Activated CD8-positive, alpha-beta memory T cell treated with anti-CD3 and anti-CD28 coated beads for 1 hour (primary cell): ENCODE measurements around the gene DUSP22.
"Not testable (repeated sequence)": the region's sequence is repeated elsewhere in the genome, so short reads cannot be mapped to it uniquely, and the experiment has no call there.

ENCODE experiments used
- DNase-seq, 2 donors: peaks; one replicate each; pipeline ENCODE4 v3.0.0-alpha.2; 2020; ENCODE audit warnings: low read depth in 1 of 2; ENCODE audit errors: extremely low read depth in 1 of 2

DUSP22 gene

DNA sequence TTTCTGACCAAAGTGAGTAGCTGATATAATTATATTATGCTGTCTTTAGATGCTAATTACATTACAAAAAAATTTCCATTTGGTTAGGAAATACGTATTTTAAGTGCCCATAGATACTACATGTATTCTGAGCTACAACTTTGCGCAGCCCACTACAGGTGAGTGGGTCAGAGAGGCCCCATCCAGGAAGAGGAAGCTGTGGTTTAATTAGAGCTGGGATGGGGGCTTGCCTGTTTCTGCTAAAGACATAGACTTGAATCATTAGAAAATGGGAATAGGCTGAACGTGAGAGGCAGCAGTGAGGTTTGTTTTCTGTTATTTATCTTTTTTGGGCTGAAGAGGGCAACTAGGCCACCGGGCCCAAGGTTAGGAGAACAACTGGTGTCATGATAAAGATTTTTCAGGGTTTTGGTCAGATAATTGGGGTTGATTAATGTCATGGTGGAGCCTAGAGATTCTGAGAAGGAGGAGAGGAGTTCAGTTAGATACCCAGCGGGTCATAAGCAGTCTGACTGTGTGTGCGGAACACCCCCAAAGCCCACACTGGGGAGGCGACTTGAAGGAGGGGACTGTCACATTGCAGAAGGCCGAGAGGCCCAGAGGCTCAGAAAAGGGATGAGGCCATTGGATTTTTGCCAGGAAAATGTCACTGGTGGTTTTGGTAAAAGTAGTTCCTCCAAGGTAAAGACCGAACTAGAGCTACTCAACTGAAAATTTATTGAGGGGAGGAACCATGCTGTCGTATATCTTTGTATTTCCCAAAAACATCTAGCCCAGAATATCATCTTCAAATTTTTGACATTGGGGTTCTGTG lies 84.7 kb downstream of the DUSP22 start:
- no peak for DNase-seq

DNA sequence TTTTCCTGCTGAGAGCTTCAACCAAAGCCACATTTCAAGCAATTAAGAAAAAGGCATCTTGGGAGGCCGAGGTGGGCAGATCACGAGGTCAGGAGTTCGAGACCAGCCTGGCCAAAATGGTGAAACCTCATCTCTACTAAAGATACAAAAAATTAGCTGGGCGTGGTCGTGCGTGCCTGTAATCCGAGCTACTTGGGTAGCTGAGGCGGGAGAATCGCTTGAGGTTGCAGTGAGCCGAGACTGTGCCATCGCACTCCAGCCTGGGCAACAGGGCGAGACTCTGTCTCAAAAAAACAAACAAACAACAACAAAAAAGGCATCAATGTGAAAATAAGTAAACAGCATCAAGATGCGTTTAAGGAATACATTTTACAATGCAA lies 85.3 kb downstream of the DUSP22 start:
- DNase-seq = not testable (repeated sequence)

DNA sequence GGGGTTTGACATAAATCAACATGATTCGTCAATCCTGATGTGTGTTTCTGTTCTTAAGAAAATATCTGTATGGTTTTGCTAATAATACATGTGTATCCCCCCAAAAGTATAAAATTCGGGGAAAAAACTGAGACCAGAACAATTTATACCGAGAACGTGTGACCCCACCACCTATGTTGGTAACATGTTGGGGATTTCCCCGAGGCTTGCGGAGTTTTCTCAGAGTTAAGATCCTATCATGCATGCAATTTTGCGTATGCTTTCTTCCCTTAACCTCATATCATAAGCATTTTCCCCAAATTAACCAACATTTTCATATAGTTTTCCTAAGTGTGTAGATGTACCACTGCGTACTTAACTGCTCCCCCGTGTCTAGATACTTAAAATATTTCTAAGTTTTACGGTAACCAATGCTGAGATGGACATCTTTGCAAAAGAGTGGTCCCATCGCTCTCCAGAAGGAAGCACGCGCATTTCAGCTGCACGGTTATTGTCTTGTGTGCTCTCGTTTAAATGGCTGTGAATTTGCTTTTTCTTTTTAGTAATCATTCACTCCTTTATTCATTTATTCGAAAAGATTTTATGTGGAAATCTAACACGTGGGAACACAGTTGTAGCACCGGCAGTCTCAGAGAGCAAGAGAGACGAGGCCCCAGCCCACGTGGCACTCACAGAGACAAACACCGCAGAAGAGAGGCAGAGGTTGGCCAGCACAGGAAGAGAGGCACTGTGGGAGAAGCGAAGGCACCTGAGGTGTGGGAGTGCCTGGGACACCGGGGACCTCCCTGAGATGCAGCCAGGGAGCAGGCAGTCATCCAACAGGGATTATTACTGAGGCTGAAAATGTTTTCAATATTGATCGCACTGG lies 86.0 kb downstream of the DUSP22 start:
- no peak for DNase-seq

DNA sequence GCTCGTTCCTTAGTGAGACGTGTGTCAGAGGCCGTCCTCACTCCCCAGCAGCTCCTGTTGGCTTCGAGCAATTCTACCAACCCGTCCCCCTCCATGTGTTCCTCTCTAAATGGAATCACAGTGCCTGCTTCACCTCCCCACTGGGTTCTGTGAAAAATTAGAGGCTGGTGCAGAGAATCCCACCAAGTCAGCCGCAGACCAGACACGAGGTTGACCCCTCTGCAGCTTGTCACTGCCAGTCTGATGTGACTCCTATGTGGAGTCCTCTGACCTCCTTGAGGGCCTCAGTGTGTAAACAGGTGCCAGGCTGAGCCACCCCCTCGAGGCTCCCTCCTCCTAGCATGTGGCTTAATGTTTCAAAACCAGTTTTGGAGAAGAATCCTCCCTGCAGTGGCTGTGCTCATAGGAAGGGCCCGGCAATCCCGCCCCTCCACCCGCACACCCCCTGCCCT lies 86.7 kb downstream of the DUSP22 start:
- no peak for DNase-seq

DNA sequence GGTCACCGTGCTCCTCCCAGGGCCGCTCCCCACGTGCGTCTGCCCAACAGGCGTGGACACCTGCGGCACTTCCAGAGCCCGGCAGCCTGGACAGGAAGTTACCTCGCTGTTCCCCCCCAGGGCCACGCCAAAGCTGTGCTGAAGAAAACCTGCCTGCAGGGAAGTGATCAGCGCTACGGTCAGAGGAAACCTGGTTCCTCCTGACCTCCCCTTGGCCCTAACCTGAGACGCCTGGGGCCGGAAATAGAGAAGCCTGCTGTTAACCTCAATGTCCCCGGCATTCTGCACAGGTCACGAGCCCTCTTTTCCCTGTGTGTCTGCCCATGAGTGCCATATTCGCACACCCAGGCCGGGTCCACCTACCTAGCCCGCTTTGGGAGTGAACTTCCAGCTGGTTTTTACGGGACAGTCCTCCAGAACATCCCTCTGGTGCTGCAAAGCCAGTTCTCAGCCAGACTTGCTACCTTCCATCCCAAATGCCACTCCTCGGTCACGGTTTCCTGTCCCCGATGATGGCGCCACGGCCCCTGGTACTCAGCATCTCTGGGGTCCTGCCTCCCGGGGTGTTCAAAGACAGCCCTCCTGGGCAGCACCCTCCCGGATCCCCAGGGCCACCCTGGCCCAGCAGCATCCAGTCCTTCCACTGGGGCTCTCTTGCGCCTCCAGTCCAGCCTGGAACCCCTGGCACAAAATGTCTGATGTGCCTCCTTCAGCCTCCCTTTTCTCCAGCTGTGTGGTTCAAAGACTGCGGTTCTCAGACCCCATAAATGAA lies 87.3 kb downstream of the DUSP22 start:
- DNase-seq = no peak

DNA sequence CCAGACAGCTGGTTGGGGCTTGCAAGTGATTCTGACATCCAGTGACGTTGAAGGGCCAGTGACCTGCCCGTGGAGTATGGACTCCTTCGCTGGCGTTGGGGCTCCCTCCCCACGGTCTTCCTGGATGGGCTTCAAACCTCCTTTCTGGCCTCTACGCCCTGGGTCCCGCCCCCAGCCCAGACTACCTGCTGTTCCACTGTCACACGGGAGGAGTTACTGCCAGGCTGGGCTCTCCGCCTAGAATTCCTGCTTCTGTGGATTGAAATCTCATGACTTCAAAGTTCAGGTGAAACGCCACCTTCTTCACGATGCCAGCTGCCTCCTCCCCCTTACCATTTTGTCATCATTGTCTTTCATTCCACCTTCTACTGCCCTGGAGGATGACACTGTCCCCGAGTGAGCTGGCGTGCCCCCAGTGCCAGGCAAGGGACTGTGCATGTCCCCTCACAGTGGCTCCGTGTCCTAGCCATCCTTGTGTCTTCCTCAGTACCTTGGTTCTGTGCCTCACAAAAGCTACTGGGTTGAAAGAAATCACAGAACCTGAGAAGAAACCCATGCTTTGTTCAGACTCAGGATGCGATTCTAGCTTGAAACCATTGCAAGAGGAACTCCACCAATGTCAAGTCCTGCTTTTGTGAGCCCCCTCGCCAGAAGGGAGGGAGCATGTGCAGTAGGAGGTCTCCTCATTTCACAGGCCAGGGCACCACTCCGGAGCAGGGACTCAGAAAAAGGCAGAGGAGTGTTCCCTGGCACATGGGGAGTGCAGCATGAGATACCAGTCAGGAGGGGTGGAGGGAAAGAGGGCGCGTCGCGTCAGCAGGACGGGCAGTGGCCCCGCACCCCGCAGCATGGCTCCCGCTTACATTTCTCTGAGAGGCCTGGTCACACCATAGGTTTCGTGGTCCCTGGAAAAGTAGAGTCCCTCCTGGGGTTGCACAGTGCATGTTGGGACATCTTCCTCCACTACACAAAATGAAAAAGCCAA lies 88.2 kb downstream of the DUSP22 start:
- DNase-seq = no peak

DNA sequence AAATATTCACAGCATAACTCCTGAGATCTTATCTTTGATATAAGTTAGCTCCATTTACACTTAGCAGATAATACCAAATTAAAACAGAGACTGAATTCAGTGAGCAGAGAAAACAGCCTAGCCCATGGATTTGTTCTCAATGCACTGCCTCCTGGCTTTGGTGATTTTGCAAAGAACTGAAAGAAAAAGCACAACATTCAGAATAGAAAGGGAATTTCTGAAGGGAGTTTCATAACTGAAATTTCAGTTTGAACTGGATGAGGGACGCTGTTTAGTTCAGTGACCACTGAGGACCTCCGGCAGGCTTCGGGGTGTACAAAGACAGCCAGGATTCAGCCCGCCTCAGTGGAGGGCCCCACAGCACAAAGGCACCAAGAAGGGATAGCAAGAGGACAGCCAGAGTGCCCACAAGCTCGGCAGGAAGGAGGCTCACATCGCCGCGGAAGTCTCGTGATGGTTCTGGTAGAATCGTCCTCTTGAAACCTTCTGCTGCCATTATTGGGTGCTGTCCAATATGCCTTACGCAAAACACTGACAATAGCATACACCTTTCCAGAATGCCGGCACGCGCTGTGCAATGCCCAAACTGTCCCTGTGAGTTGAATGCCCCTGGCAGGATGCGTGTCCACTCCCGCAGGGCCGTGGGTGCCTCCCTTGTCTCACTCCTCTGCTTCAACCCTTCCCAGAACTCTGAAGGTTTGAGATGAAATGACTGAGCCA lies 89.6 kb downstream of the DUSP22 start:
- no peak for DNase-seq

DNA sequence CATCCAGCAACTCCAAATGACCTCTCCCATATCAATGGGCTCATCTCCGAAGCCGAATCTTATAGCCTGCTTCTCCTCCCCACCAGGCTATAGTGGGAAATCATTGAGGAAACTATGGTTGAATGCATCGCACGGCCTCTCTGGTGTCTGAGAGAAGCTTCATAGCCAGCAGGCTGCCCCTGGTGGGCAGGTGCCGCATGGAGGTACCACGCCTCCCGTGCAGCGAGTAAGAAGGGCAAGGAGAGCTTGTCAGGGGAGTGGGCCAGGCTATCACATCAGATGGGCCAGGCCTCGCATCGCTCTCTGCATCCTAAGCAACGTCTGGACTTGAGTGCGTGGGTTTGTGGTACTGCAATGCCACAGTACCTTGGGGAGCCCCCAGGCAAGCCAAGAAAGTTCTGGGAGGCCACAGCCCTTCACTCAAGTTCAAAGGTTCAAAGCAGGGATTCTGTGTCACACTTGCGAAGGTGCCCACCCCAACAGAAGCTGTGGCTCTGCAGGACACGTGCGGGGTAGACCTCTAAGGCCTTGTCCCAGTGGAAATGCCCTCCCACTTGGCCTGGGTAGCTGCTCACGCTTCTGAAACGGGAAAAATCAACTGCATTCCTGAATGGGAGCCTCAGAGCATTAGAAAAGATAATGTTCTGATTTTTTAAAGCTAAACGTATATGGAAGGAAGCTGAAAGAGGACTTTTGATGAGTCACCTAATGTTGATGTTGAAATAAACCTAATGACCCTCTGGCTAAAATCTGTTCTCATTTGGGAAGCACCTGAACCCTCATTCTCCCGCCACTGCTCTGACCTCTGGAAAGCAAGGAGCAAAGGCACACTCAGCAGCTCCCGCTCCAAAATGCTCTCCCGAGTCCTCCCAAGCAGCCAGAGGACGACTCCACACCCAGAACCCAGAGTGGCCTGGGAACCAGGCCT lies 90.9 kb downstream of the DUSP22 start:
- DNase-seq = no peak

DNA sequence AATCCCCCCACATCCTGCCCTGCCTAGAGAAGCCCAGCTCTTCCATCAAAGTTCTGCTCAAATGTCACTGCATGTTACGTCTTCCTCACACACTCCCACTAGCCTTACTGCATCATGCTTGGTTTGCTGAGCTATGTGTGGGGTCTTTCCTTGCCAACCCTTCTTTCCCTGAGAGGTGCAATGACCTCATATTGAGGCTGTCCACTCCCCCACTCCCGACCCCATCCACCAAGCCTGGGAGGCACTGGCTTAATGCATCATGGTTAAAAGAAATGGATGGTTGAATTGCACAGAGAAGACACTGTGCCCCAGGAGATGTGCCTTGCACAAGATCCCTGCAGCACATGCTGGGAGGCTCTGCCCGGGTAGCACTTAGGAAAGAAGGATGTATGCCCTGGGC lies 91.6 kb downstream of the DUSP22 start:
- no peak for DNase-seq

DNA sequence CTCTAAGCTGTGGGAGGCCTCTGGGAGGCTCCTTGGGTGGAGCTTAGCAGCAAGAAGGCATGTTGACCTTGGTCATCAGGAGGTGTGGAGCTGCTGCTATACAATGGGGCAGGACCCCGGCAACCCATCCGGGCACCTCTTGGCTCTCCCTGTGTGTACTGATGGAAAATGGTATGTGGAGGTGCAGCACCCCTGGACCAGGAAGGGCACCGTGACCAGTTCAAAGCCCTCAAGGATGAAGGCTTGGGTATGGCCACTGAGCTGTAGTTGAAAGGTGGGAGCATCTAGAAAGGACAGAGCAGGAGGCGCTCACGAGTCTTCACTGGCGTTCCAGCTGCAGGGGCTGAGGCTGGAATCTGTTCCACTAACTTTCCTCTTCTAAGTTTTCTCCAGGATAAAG lies 92.6 kb downstream of the DUSP22 start:
- no peak for DNase-seq

DNA sequence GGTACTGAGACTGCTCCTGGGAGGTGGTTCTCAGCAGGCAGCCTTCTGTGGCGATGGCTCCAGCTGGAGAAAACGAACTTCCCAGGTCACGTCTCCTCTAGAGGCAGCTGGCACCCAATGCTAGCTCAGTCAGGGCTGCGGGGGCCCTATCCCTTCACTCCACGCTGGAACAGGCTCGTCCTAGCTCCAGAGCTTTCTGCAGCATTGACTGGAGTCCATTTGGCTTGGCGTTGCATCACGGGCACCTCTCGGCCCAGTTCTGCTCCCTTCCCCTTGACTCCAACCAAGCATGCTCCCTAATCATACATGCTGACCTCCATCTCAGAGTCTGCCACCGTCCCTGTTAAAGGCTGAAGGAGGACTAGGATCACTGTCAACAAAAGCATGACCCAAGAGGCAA lies 93.3 kb downstream of the DUSP22 start:
- DNase-seq = no peak

DNA sequence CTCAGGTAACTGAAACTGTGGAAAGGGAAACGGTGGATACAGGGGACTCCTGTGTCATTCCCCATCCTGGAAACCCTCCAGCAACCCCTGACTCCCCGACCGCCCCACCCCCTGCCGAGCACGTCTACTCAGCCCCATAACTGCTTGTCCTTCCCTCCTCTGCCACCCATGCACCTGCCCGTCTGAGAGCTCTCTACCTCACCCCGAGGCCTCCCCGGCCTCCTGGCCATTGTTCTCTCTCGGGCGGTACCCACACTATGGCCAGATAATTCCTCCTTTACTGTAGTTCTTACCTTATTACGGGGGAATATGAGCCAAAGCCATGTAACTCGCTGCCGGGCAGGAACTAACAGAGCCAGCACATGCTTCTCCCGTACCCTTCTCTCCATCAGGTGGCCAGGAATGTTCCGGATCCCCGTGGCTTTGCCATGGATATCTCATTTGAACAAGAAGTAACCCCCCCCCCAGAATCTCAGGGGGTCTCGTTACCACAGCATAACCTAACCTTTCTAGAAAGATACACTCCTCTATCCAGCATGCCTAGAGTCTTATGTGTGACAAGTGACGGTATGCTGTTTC lies 94.5 kb downstream of the DUSP22 start:
- DNase-seq = no peak

DNA sequence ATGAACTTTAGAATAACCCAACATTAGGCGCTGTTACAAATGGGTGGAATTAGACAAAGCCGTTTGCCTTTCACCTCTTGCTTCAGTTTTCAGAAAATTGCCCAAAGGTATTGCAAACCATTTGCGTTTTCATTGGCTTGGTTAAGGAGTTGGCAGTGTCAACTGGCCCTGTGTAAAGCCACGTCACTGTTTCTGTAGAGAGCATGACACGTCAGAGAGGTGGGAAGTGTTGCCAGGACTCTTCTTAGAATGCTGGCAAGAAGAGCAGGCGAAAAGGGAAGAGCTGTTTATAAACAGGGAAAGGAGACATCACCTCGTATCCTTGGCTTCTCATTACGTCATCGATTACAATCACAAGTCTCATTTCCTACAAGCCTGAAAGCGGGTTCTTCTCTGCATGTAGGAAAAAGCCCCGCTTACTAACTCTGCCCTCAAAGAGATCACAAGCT lies 95.0 kb downstream of the DUSP22 start:
- DNase-seq = no peak

DNA sequence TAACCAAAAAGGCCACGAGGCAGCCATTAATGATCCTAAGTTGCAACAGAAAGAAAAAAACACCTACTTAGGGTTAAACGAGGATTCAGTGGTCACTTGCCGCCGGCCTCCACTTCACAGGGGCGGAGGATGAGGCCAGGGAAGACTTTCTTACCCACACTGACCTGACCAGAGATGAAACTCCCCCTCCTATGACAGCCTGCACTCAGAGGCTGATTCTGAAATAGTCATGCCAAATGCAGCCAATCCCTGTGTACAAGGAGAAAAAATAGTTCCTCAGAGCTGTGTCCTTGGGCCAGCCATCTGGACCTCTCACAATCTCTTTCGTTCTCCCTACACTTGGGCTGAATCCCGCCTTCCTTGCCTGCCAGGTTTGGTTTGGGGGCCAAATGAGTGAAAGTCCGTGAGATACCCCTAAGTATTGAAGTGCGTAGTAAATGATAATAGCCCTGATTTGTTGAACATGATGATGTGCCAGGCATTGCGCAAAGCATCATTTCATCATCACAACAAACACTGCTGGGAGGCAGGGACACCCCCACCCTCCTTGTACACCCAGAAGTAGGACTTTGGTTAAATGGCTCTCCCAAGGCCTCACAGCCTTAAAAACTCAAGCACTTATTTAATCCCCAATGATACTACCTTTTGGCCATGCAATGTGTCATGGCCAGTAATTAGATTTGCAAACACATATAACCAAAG lies 96.1 kb downstream of the DUSP22 start:
- no peak for DNase-seq

DNA sequence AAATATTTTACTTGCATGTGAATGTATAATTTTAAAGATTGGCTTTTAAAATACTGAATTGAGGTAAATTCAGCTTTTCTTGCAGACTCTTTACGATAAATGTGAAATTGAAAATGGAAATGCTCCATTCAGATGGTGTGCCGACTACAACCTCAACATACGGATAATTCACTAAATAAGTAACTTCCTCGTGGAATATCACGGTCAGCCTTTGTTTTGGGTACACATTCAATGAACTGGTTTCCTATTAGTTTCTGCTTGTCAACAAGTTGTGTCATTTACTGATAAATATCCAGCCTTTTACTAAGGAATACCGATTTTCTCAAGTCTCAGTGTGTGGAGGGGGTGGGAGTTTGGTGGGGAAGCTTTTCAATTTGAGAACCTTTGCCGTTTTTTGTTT lies 96.9 kb downstream of the DUSP22 start:
- no peak for DNase-seq

DNA sequence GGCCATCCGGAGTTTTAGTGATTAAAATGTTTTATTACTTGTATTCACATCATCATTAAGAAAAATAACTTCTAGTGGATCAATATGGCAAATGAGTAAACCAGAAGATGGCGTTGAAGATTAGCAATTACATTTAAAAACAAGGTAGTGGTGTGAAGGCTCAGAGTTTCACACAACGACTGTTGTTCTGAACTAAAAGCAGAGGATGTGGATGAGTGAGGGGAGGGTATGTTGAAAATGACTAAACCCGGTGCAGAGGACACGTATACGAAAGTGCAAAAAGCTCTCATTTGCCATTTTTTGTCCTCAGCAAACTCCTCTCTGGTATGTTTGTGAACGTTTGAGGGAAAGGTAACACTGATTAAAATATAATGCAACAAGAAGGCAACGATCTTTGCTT lies 97.3 kb downstream of the DUSP22 start:
- no peak for DNase-seq

DNA sequence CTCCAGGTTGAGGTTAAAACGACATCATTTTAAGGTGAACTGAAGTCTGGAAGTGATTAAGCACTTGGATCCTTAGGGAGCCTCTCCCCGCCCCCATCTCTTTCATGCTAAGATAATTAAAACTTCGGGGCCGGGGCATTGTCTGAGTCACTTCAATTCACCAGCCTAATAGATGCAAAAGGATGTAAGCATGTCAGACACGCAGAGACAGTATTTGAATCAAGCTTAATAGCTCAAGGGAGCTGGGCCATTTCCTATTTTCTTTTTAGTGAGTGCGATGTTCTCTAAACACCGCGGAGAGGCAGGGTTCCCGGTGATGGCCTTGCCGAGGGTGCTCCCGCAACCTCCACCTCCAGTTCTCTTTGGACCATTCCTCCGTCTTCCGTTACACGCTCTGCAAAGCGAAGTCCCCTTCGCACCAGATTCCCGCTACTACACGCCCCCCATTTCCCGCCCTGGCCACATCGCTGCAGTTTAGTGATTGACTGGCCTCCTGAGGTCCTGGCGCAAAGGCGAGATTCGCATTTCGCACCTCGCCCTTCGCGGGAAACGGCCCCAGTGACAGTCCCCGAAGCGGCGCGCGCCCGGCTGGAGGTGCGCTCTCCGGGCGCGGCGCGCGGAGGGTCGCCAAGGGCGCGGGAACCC lies 98.7 kb downstream of the DUSP22 start:
- DNase-seq = no peak
